Stimulated activated CD4-positive, alpha-beta T cell treated with anti-CD3 and anti-CD28 coated beads, Interleukin-4, amount 100 ng/mL, for 48 hours (primary cell): ENCODE data around the gene LGALS7B.
"Not testable (repeated sequence)": the region's sequence is repeated elsewhere in the genome, so short reads cannot be mapped to it uniquely, and the experiment has no call there.

Source experiments
- DNase-seq, 2 donors: peaks; one replicate each; pipeline ENCODE4 v3.0.0-alpha.2; 2020; ENCODE audit warnings: low read depth in 2 of 2

LGALS7B gene

DNA sequence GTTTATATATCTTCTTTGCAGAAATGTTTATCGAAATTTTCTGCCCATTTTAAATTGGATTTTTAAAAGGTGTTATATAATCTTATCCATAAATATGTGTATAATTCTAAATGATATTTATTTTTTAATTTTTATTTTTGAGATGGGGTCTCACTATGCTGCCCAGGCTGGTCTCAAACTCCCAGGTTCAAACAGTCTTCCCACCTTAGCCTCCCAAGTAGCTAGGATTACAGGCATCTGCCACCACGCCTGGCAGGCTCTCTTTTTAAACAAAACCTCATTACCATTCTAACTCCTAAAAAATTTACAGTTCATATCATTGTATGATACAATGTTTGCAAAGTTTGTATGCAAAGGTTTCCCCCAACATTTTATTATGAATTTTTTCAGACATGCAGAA lies 7.2 kb downstream of the LGALS7B start:
- no peak for DNase-seq

DNA sequence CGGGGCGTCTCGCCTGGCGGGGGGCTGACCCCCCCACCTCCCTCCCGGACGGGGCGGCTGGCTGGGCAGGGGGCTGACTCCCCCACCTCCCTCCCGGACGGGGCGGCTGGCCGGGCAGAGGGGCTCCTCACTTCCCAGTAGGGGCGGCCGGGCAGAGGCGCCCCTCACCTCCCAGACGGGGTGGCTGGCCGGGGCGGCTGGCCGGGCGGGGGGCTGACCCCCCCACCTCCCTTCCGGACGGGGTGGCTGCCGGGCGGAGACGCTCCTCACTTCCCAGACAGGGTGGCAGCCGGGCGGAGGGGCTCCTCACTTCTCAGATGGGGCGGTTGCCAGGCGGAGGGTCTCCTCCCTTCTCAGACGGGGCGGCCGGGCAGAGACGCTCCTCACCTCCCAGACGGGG lies 8.8 kb downstream of the LGALS7B start:
- not testable (repeated sequence) for DNase-seq

DNA sequence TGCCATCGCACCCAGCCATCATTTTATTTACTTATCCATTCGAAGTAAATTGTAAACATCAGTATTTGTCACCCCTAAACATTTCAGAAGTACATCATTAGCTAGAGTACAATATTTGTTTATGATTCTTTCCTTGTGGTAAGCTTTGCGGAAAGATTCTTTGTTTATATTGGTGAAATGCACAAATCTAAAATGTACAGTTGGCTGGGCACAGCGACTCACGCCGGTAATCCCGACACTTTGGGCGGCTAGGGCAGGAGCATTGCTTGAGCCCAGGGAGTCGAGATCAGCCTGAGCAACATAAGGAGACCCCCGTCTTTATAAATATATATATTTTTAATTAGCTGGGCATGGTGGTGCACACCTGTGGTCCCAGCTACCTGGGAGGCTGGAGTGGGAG lies 10.1 kb downstream of the LGALS7B start:
- DNase-seq, result no peak

DNA sequence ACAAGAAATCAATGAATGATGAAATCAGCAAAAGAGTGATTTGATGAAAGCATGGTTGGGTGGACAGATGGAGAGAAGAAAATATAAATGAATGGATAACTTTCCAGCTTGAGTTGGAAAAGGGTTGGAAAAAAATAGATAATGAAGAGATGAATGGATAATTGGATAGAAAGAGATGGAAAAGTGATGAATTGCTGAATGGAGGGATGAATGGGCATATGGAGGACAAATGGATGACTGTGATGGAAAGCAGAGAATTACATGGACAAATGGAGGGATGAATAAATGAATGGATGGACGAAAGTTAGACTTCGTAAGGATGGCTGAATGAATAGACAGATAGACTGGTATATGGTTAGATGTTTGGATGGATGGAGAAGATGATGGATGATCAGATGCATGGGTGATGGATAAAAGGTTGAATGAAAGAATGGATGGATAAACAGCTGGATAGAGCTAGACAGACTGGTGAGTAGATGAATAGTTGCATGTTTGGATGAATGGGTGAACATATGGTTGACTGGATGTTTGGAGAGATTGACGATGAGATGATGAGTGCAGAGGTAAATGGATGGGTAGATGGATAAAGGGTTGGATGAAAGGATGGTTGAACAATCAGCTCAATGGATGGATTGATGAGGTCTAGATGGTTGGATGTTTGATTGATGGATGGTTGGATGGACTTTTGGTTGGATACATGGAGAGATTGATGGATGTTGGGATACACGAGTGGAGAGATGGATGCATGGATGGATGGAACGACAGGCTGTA lies 11.8 kb downstream of the LGALS7B start:
- no peak for DNase-seq

DNA sequence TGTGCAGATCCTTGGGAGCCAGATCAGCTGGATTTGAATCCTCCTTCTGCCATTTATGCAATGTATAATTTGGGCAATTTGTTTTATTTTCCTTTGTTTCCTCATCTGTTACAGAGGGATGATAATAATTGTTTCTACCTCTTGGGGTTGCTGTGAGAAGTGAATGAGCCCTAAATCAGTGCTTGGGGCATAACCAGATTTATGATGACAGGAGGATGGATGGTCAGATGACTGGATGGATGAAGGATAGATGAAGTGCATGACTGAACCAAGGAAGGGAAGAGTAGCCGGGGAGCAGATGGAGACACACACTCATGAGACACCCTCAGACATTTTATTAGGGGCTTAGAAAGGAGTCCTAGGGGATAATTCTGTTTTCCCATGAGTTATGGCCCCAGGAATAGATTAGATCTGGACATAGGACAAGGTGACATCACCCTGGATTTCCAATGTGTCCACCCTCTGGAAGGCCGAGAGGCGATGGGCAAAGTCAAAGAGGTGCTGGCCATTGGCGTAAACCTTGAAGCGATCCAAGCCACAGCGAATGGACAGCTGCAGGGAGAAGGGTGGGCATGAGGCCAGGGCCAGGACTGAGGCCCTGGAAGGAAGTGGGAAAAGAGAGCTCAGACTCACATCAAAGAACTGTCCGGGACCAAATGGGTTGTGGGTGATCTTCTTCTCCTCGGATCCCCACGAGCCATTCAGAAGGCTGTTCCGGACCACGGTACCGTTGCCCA lies 12.5 kb downstream of the LGALS7B start:
- DNase-seq, result no peak

DNA sequence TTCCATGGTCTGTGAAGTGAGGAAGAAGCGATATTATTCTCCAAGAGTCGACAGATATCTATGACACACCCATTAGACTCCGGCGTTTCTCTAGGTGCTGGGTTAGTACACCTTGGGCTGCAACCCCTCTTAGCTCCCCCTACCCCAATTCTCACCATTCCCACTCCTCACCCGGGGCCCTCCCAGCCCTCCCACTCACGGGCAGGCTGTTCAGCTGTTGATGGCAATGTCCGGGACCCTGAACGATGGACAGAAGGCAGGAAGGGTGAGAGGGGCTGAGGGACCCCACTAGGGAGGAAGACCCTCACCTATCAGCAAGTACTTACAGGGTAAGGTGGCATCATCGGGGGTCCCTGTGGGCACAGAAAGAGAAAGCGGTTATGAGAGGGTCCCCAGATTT lies 14.5 kb downstream of the LGALS7B start:
- no peak for DNase-seq

DNA sequence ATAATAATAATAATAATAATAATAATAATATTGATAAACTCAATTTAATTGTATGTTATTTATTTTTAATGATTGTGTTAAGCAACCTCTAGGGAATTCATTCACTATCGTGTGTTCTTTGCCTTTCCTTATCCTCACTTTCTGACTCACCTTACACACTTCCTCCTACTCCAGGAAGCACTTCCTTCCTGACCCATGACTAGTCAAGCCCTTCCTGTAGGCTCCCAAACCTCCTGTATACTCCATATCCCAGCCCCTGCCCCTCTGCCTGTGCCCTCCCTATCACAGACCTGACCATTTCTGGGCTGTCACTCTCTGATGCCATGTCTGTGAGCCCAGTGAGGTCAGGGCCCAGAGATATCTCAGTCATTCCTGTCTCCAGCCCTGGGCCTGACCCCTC lies 16.2 kb downstream of the LGALS7B start:
- no peak for DNase-seq

DNA sequence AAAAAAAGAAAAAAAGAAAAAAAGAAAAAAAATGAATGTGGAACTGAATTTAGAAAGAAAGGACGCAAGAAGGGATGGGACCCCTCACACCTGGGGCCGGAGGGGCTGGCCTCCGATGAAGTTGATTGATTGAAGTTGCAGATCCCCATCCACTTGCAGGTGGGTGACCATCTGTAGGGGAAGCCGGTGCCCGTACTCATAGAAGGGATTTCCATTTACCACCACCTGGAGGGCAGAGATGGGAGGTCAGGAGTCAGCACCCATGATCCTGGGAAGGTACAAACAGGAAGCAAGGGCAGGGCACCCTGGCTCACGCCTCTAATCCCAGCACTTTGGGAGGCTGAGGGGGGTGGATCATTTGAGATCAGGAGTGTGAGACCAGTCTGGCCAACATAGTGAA lies 17.4 kb downstream of the LGALS7B start:
- DNase-seq, result no peak

DNA sequence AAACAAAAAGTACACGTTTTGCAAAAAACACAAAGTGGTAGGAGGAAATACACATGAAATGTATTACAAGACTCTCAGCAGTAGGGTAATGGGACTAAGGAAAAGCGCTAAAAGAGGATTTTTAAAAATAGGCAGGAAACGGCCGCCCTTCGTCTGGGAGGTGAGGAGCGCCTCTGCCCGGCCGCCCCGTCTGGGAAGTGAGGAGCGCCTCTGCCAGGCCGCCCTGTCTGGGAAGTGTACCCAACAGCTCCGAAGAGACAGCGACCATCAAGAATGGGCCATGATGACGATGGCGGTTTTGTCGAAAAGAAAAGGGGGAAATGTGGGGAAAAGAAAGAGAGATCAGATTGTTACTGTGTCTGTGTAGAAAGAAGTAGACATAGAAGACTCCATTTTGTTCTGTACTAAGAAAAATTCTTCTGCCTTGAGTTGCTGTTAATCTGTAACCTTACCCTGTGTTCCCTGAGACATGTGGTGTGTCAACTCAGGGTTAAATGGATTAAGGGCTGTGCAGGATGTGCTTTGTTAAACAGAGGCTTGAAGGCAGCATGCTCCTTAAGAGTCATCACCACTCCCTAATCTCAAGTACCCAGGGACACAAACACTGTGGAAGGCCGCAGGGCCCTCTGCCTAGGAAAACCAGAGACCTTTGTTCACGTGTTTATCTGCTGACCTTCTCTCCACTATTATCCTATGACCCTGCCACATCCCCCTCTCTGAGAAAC lies 18.5 kb downstream of the LGALS7B start:
- DNase-seq, result not testable (repeated sequence)

DNA sequence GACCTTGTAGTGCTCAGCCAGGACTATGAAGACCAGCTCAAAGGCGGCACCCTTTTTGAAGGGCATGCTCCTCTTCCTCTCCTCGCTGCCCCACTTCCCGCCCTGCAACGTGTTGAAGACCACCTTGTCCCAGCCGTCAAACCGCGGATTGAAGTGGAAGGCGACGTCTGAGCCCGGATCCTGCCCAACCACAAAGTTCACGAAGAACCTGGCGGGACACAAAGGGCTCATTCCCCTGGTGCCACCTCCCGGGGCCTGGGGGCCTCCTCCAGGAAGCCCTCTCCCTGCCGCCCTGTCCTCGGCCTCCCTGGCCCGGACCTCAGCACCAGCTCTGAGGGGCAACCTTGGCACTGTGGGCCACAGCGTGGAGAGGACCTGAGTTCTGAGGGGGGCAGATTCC lies 19.7 kb downstream of the LGALS7B start:
- DNase-seq, result no peak

DNA sequence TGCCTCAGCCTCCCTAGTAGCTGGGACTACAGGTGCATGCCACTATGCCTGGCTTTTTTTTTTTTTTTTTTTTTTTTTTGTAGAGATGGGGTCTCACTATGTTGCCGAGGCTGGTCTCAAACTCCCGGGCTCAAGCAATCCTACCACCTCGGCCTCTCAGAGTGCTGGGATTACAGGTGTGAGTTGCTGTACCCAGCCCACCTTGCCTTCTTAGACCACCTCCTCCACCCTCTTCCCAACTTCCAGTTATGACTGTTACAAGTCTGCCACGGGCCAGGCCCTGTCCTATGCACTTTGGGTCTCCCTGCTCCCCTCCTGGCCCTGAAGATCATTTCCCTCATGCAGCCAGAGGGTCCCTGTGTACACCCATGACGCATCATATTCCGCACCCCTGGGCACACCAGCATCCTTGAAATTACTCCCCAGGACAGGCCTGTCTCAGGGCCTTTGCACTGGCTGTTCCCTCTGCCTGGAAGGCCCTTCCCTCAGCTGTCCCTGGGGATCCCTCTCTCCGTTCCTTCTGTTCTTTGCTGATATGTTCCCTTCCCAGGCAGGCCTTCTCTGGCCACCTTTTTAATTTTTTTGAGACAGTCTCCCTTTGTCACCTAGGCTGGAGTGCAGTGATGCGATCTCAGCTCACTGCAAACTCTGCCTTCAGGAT lies 20.7 kb downstream of the LGALS7B start:
- DNase-seq, result no peak

DNA sequence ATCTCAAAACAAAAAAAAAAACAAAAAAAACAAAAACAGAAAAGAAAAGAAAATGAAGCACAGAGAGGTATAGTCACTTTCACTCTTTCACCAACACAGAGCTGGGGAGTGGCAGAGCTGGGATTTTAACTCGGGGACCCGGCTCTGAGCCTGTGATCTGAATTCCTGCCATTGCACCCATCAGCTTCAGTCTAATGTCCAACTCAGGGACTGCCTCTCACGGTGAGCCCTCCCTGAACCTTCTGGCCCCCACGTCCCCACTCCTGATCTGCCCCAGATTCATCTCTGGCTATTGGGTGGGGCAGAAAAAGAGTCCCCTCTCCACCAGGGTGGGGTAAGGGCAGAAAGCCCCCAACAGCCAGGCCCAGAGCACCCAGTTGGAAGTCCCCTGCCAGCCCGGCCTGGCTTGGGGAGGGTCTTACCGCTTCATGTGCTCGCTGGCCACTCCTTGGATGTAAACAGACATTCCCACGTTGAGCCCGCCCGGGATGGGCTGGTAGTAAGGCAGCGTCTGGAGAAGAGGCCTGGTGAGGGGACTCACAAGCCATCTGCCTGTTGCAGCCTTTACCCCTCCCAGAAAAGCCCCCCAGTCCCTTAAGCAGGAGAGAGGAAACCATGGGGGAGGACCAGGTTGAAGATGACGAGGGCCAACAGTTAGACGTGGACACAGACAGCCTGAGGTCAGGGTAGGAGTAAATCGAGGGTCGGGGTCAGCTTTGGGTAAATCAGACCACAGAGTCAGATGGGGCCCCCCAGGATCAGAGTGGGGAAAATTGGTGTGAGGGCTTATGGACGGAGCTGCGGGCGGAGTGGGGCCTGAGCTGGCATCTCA lies 23.2 kb downstream of the LGALS7B start:
- no peak for DNase-seq

DNA sequence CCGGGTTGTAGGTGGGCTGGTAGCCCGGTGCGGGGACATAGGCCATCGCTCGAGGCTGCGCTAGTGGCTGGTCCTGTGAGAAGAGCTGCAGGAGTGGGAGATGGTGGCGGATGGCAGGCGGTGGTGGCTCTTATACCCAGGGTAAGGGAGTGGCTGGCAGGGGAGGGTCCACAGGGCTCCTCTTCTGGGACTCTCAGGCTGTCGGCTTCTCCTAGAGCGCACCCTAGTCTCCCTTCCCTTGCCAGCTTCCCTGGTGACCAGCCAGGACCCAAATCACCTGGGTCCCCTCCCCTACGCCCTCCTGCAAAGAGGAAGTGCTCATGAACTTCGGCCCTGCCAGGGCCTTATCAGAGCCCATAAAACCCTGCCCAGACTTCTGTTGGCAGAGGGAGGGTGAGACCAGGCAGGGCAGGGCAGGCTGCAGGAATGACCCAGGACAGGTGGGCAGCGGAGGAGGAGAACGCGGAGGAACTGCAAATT lies 23.9 kb downstream of the LGALS7B start, which contains the start of gene LGALS4:
Gene LGALS4 (minus strand): TSS at position 105 of the 480 bp plus-strand sequence. CDS start 59 bp downstream, at position 46.
- no peak for DNase-seq

DNA sequence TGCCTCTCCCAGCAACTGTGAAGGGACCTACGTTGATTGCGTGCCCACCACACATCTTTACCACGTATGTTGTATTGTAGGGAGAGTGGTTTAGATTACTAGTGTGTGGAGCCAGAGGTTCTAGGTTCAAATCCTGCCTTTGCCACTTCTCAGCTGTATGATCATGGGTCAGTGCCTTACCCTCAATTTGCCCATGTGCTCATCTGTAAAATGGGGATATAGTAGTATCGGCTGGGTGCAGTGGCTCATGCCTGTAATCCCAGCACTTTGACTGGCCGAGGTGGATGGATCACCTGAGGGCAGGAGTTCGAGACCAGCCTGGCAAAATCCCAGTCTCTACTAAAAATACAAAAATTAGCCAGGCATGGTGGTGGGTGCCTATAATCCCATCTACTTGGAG lies 24.3 kb downstream of the LGALS7B start:
- no peak for DNase-seq

DNA sequence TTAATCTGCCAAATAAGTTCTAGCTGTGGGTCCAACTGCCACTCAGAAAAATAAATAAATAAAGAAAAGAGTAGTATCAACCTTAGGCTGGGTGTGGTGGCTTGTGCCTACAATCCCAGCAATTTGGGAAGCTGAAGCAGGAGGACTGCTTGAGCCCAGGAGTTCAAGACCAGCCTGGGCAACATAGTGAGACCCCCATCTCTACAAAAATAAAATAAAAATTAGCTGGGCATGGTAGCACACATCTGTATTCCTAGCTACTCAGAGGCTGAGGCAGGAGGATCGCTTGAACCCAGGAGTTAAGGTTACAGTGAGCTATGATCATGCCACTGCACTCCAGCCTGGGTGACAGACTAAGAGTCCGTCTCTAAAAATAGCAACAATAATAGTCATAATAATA lies 24.9 kb downstream of the LGALS7B start:
- not testable (repeated sequence) for DNase-seq

DNA sequence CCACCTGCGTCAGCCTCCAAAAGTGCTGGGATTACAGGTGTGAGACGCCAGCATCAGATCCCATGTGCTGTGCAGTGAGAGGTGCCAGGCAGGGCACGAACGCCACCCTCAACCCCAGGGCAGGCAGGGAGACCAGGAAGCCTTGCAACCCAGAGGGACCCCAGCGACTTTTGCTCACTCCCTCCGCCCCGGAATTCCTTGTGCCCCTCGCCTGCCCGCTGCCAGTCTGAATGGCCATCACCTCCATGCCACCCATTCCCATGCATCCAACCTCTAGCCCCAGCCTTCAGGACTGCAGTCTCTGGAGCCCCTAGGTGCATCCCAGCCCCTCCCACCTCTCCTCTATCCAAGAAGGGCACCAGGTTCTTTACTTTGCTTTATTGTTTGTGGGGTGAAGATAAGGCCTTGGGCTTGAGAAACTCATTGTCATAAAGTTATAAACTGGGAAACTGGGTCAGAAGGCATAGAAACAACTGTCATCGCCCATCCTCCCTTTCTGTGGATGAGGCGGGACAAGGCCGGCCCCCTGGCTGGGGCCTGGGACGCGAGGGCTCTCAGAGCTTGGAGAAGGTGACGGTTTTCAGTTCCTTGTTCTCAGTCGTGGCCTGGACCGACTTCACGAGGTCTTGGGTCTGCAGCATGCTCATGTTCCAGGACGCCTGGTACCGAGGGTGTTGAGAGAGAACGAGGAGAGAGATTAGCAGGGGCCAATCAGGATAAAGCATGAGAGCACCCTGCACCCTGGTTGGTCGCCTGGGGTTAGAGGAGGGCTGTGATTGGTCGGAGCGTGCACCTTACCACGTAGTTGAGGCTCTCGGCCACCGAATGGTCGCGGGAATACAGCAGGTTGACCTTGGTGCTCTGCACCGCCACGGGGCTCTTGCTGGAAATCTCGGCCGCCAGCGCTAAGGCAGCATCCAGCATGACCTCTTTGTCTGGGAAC lies 26.3 kb downstream of the LGALS7B start:
- no peak for DNase-seq

DNA sequence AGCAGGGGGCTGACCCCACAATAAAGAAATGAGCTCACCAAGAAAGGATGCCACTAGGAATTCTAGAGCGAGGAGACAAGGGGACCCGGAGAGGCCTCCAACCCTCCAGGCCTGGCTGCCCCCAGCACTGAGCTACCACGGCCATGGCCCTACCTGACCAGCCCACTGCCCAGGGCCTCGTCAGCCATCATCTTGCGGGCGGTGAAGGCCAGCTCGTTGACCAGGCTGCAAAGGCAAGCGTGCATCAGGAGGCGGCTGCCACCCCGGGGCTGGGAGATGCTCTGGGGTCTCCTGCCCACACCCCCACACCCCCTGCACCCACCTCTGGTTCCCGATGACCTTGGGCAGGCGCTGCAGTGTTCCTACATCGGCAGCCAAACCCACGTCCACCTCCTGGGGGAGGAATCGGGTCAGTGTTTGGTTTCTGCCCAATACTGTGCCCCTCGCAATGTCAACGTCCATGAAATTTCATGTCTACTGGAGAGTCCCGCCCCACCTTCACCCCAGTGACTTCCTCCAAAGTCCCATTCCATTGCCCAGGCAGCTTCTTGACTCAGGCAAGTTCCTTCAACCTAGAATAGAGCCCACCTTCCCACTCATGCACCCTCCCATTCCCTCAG lies 27.2 kb downstream of the LGALS7B start:
- no peak for DNase-seq

DNA sequence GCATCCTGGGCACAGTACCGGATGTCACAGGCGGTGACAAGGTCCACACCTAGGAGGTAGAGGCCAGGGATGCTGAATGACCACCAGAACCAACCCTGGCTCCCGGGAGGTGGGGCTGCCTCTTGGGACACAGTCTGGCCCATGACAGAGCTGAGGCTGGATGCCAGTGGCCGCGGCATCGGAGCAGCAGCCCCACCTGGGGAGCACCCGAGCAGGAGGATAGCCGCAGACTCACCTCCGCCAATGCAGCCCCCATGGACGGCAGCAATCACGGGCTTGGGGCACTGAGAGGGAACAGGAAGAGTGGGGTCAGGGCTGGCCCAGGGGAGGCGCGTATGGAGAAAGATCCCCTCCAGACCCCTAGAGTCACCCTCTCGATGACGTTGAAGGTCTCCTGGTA lies 28.1 kb downstream of the LGALS7B start:
- DNase-seq, result no peak

DNA sequence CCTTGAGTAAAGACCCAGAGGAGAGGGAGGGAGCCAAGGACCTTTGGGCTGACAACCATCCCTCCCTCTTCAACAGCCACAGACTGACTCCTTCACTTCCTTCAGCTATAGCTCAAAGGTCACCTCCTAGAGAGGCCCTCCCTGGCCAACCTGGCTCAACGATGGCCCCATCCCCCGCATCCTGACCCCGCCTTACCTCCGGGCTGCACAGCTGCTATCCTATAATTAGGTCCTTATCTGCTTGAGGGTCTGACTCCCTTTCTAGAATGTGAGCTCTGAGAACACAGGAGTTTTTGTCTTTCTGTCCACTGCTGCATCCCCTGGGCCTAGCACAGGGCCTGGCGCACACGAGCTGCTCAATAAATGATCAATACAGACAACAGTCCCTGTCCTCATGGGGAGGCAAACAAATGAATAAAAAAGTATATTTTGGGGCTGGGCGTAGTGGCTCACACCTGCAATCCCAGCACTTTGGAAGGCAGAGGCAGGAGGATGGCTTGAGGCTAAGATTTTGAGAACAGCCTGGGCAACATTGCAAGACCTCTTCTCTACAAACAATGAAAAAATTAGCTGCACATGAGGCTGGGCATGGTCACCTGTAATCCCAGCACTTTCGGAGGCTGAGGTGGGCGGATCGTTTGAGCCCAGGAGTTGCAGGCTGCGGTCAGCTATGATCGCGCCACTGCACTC lies 30.4 kb downstream of the LGALS7B start:
- no peak for DNase-seq
